H1 (cell line): ENCODE data around the gene ATXN7L3B. TPM values are rescaled to one million over a fixed set of nuclear protein-coding genes. Genes with fewer than 3 reads are reported as not detected.

ENCODE experiments used
- CTCF ChIA-PET: fragments of 300-600 bp; sonication (Branson Sonifier 250); formaldehyde crosslinking; loops from one replicate; lab custom pipeline; 2021; ENCODE audit not compliant: partially characterized antibody; lab: Charles Lee
- POLR2A ChIA-PET: fragments of 300-600 bp; sonication (Branson Sonifier 250); formaldehyde crosslinking; loops from one replicate; lab custom pipeline; 2021; ENCODE audit warnings: inconsistent platforms; ENCODE audit not compliant: partially characterized antibody; lab: Charles Lee
- DNase-seq, 2 experiments: peaks; one replicate each; pipeline versions ENCODE4 v3.0.0 to v3.0.0-alpha.2; 2010 to 2022; ENCODE audit warnings: low spot score in 2 of 2, low read depth in 1 of 2, mixed read lengths in 1 of 2
- FAIRE-seq: peaks from 2 replicates; lab custom pipeline; 2011; peaks lifted over from hg19 to GRCh38; lab: Jason Lieb, UNC
- H2AFZ ChIP-seq: 2 replicates; pipeline ENCODE4 v1.8.1; 2012; ENCODE audit warnings: low read length, inconsistent platforms
- H2AK5ac ChIP-seq: 2 replicates; pipeline ENCODE4 v1.6.1; 2013; ENCODE audit warnings: low read depth, low read length
- H2BK120ac ChIP-seq: replicated peaks from 2 replicates; pipeline ENCODE3; 2013; ENCODE audit warnings: low read depth, low read length, inconsistent platforms
- H2BK12ac ChIP-seq: 2 replicates; pipeline ENCODE4 v1.6.1; 2013; ENCODE audit warnings: low read depth, low read length
- H2BK15ac ChIP-seq: 2 replicates; pipeline ENCODE4 v1.6.1; 2013; ENCODE audit warnings: low read length
- H2BK20ac ChIP-seq: 2 replicates; pipeline ENCODE4 v1.6.1; 2013; ENCODE audit warnings: low read length
- H2BK5ac ChIP-seq: 2 replicates; pipeline ENCODE4 v1.6.1; 2013; ENCODE audit warnings: low read depth, low read length
- H3K14ac ChIP-seq: 2 replicates; pipeline ENCODE4 v1.6.1; 2013; ENCODE audit warnings: inconsistent platforms; ENCODE audit not compliant: insufficient read length
- H3K18ac ChIP-seq: 2 replicates; pipeline ENCODE4 v1.6.1; 2013; ENCODE audit warnings: low read length; ENCODE audit errors: extremely low read depth
- H3K23ac ChIP-seq: 2 replicates; pipeline ENCODE4 v1.6.1; 2013; ENCODE audit warnings: inconsistent platforms; ENCODE audit not compliant: insufficient read length
- H3K23me2 ChIP-seq: 2 replicates; pipeline ENCODE4 v1.6.1; 2013; ENCODE audit warnings: low read depth, low read length
- H3K27ac ChIP-seq: 2 replicates; pipeline ENCODE4 v1.6.1; 2011; ENCODE audit warnings: low read depth, low read length, inconsistent platforms
- H3K27me3 ChIP-seq, 4 experiments: replicated peaks in 1 of 4; 1 replicate in 1 of 4; 2 replicates in 3 of 4; pipeline versions ENCODE4 v1.6.1 to v1.8.1; 2011 to 2013; ENCODE audit warnings: low read length in 3 of 4, mild to moderate bottlenecking in 3 of 4, inconsistent platforms in 2 of 4, mixed read lengths in 2 of 4, moderate library complexity in 1 of 4; ENCODE audit not compliant: control insufficient read depth in 3 of 4, insufficient read depth in 3 of 4; ENCODE audit errors: extremely low read depth in 1 of 4
- H3K36me3 ChIP-seq, 4 experiments: 2 replicates each; pipeline versions ENCODE4 v1.6.1 to v1.8.1; 2011 to 2013; ENCODE audit warnings: mild to moderate bottlenecking in 4 of 4, low read length in 3 of 4, moderate library complexity in 2 of 4, control low read depth in 1 of 4, inconsistent platforms in 1 of 4; ENCODE audit not compliant: insufficient read depth in 4 of 4, control insufficient read depth in 2 of 4
- H3K4ac ChIP-seq: replicated peaks from 2 replicates; pipeline ENCODE3; 2013; ENCODE audit warnings: low read length, low read depth, mixed read lengths, inconsistent platforms; ENCODE audit not compliant: insufficient read length
- H3K4me1 ChIP-seq, 4 experiments: replicated peaks in 1 of 4; 1 replicate in 1 of 4; 2 replicates in 3 of 4; pipeline versions ENCODE4 v1.6.1 to v1.8.1; 2011 to 2013; ENCODE audit warnings: low read length in 3 of 4, inconsistent platforms in 2 of 4, mixed read lengths in 1 of 4; ENCODE audit not compliant: insufficient read depth in 4 of 4, control insufficient read depth in 3 of 4
- H3K4me2 ChIP-seq, 2 experiments: 2 replicates each; pipeline versions ENCODE4 v1.6.1 to v1.8.1; 2011 to 2013; ENCODE audit warnings: low read depth in 2 of 2, low read length in 2 of 2, control low read depth in 1 of 2, inconsistent platforms in 1 of 2, mild to moderate bottlenecking in 1 of 2; ENCODE audit not compliant: insufficient read depth in 1 of 2
- H3K4me3 ChIP-seq, 4 experiments: fragments of 200-600, 300-600 bp in 1 of 4; sonication (generic), shearing (Covaris generic), sonication (Bioruptor Twin) in 1 of 4; 2 replicates each; pipeline versions ENCODE4 v1.5.1 to v1.8.1; 2011 to 2016; ENCODE audit warnings: low read length in 4 of 4, low read depth in 3 of 4, control low read depth in 2 of 4, inconsistent platforms in 2 of 4, mild to moderate bottlenecking in 2 of 4, mixed read lengths in 1 of 4, moderate library complexity in 1 of 4; ENCODE audit not compliant: insufficient read depth in 2 of 4; ENCODE audit errors: extremely low read depth in 1 of 4
- H3K56ac ChIP-seq: replicated peaks from 2 replicates; pipeline ENCODE3; 2013; ENCODE audit warnings: low read depth, mild to moderate bottlenecking, mixed read lengths, low read length, inconsistent platforms; ENCODE audit not compliant: insufficient read length
- H3K79me1 ChIP-seq: 2 replicates; pipeline ENCODE4 v1.6.1; 2013; ENCODE audit warnings: low read depth, low read length, control low read depth
- H3K79me2 ChIP-seq, 2 experiments: 2 replicates each; pipeline versions ENCODE4 v1.6.1 to v1.8.1; 2012 to 2013; ENCODE audit warnings: low read length in 2 of 2, mild to moderate bottlenecking in 2 of 2, inconsistent platforms in 1 of 2; ENCODE audit not compliant: insufficient read depth in 2 of 2, control insufficient read depth in 1 of 2
- H3K9ac ChIP-seq, 4 experiments: replicated peaks in 1 of 4; 1 replicate in 1 of 4; 2 replicates in 3 of 4; pipeline versions ENCODE4 v1.6.1 to v1.8.1; 2011 to 2013; ENCODE audit warnings: low read depth in 3 of 4, low read length in 3 of 4, control low read depth in 2 of 4, mild to moderate bottlenecking in 2 of 4, moderate library complexity in 2 of 4, inconsistent platforms in 1 of 4; ENCODE audit errors: extremely low read depth in 1 of 4
- H3K9me3 ChIP-seq, 2 experiments: 2 replicates each; pipeline versions ENCODE4 v1.6.1 to v1.8.1; 2012 to 2013; ENCODE audit warnings: mild to moderate bottlenecking in 2 of 2, moderate library complexity in 2 of 2, control low read depth in 1 of 2, inconsistent platforms in 1 of 2, low read depth in 1 of 2, low read length in 1 of 2, mixed read lengths in 1 of 2; ENCODE audit not compliant: insufficient read depth in 2 of 2
- H4K20me1 ChIP-seq, 2 experiments: replicated peaks in 1 of 2; 2 replicates each; pipeline versions ENCODE3 to v1.8.1; 2011 to 2013; ENCODE audit warnings: inconsistent platforms in 2 of 2, low read length in 2 of 2, mild to moderate bottlenecking in 1 of 2; ENCODE audit not compliant: insufficient read depth in 2 of 2, control insufficient read depth in 1 of 2
- H4K5ac ChIP-seq: 2 replicates; pipeline ENCODE4 v1.6.1; 2013; ENCODE audit warnings: low read length, low read depth, mixed read lengths, inconsistent platforms; ENCODE audit not compliant: insufficient read length
- H4K8ac ChIP-seq: 2 replicates; pipeline ENCODE4 v1.8.0; 2013; ENCODE audit warnings: mild to moderate bottlenecking, moderate library complexity, low read length, inconsistent platforms; ENCODE audit not compliant: insufficient read depth; ENCODE audit errors: extremely low read depth
- H4K91ac ChIP-seq: replicated peaks from 2 replicates; pipeline ENCODE3; 2013; ENCODE audit warnings: low read length, mixed read lengths, inconsistent platforms; ENCODE audit not compliant: insufficient read length
- BCL11A ChIP-seq, 2 experiments: IDR thresholded peaks; one replicate each; pipeline ENCODE4 v1.6.1; 2011; ENCODE audit warnings: low read depth in 2 of 2, low read length in 2 of 2, mild to moderate bottlenecking in 2 of 2
- EP300 ChIP-seq, 2 experiments: IDR thresholded peaks; 1 replicate in 1 of 2; 2 replicates in 1 of 2; pipeline ENCODE4 v1.6.1; 2011 to 2012; ENCODE audit warnings: low read depth in 2 of 2, low read length in 2 of 2, mild to moderate bottlenecking in 2 of 2, borderline replicate concordance in 1 of 2, inconsistent platforms in 1 of 2, moderate library complexity in 1 of 2
- MAX ChIP-seq: IDR thresholded peaks from 2 replicates; pipeline ENCODE4 v1.6.1; 2012; ENCODE audit warnings: inconsistent platforms
- RAD21 ChIP-seq, 2 experiments: IDR thresholded peaks in 1 of 2; conservative IDR thresholded peaks in 1 of 2; 2 replicates each; pipeline ENCODE4 v1.6.1; 2011; ENCODE audit warnings: low read depth in 2 of 2, low read length in 2 of 2, improper control_type of control experiment in 1 of 2, inconsistent platforms in 1 of 2, mild to moderate bottlenecking in 1 of 2, moderate library complexity in 1 of 2
- RXRA ChIP-seq: IDR thresholded peaks from 2 replicates; pipeline ENCODE4 v1.6.1; 2011; ENCODE audit warnings: low read depth, mild to moderate bottlenecking, low read length, moderate library complexity; ENCODE audit not compliant: insufficient read depth
- SP1 ChIP-seq: IDR thresholded peaks from 2 replicates; pipeline ENCODE4 v1.6.1; 2011; ENCODE audit warnings: low read depth, low read length
- YY1 ChIP-seq: IDR thresholded peaks from 2 replicates; pipeline ENCODE4 v1.6.1; 2011; ENCODE audit warnings: low read depth, mild to moderate bottlenecking, low read length
- WGBS, 2 experiments: shearing (Covaris generic) in 1 of 2; methylation state at CpG; one replicate each; pipeline versions ENCODE4 v1.1.6 to v1.1.7; 2013 to 2015; ENCODE audit warnings: low lambda C conversion rate in 2 of 2, mixed read lengths in 2 of 2, inconsistent platforms in 1 of 2, low coverage in 1 of 2, missing lambda C conversion rate in 1 of 2; ENCODE audit not compliant: insufficient replicate concordance in 2 of 2, insufficient coverage in 1 of 2, insufficient read length in 1 of 2; ENCODE audit errors: extremely low coverage in 1 of 2, missing lambda C conversion rate in 1 of 2; 5-methylcytosine and 5-hydroxymethylcytosine counted together
- polyA plus RNA-seq, 7 experiments: library from polyadenylated mRNA; depleted of rRNA in 3 of 7; stranded (reverse) in 5 of 7; unstranded in 2 of 7; fragments of >200 nt in 5 of 7; fragments of 200-250 nt in 2 of 7; gene quantifications; 1 replicate in 5 of 7; 2 replicates in 1 of 7; 4 replicates in 1 of 7; pipeline versions ENCODE4 v1.2.1 to v1.2.3, GENCODE V29; 2011 to 2013; ENCODE audit warnings: missing spikeins in 2 of 7, mixed read lengths in 2 of 7
- total RNA-seq: library from RNA; stranded (reverse); fragmentation: NEBNext Ultra II Directional; extraction: Animal tissue kit (Norgen Biotek cat#: 25700); gene quantifications from 2 replicates; pipeline ENCODE4 v1.2.1, GENCODE V29; 2021

Gene ATXN7L3B
- total and polyA plus RNA-seq, 2 of the 8 experiments (the other 6 are each of a cell fraction or from before 2014, with no cell fraction given) = 23.7 to 39.9 TPM

- Histone ChIP-seq H3K18ac (no peak overlapping the region), H3K4me1 (peaks cover 6 to 18% (median 14%) of the 10 kb centered on the region in 4 experiments; a peak in 6 of 7 replicates), H4K5ac (no peak overlapping the region), H3K23ac (no peak overlapping the region), H2BK120ac (no peak overlapping the region), H3K4ac (no peak overlapping the region), H3K79me2 (peaks cover 21 to 60% of the 10 kb centered on the region in 2 experiments), H3K27me3 (no peaks in the 10 kb centered on the region), H3K14ac (no peak overlapping the region), H2AK5ac (no peak overlapping the region), H3K27ac (no peak overlapping the region), H2BK15ac (no peak overlapping the region), H3K79me1 (peaks cover 7% of the 10 kb centered on the region), H3K9ac (no peak overlapping the region), H4K20me1 (peaks cover 3 to 12% of the 10 kb centered on the region in 2 experiments), H3K23me2 (peaks cover 5% of the 10 kb centered on the region), H3K36me3 (peaks cover 0 to 8% (median 0%) of the 10 kb centered on the region in 4 experiments; a peak in 1 of 8 replicates), H3K9me3 (no peaks in the 10 kb centered on the region), H2BK5ac (no peak overlapping the region), H2AFZ (no peak overlapping the region), H3K4me3 (peak overlapping the region in 3 of 4 experiments; percentile 4 to 81 (median 11); a peak in 4 of 8 replicates), H3K56ac (no peak overlapping the region), H4K91ac (no peak overlapping the region), H2BK12ac (no peak overlapping the region), H4K8ac (no peak overlapping the region), H3K4me2 (peak overlapping the region; percentile 87 to 98), H2BK20ac (no peak overlapping the region)
- no peak for TF ChIP-seq RXRA
- TF ChIP-seq SP1 = peak; percentile 72; the same call in 1 of the 2 replicates
- peak in 1 of 2 experiments; percentile 23 for TF ChIP-seq BCL11A (IDR thresholded peaks at IDR 0.05; ENCODE audit: low read depth in 2 of 2, low read length in 2 of 2)
- TF ChIP-seq MAX = 0 out of 2 replicates have a peak, but pooled peaks have one; percentile 14
- TF ChIP-seq RAD21 (IDR thresholded peaks at IDR 0.05 in 1 of 2, conservative IDR thresholded peaks at IDR 0.05 in 1 of 2; ENCODE audit: low read depth in 2 of 2, low read length in 2 of 2) = no peak
- peak in 1 of 2 experiments; percentile 38; a peak in 1 of 3 replicates for TF ChIP-seq EP300 (IDR thresholded peaks at IDR 0.05; ENCODE audit: borderline replicate concordance in 1 of 2, low read depth in 2 of 2, low read length in 2 of 2)
- peak; percentile 16; the same call in 1 of the 2 replicates for TF ChIP-seq YY1
- ChIA-PET POLR2A (no interaction called here), CTCF (interaction anchor here (1.3 to 1.6 kb wide), 2 partner anchors 11 to 125 kb away, joined by 3 to 4 read pairs; no protein-coding TSS in a partner anchor)
- WGBS, 2 experiments = 22% methylated on average over 3 of the region's 3 CpGs; no CpG with 5 or more reads in 1 of the 2 experiments
- no peak for FAIRE-seq
- no peak for DNase-seq
Measured at GRCh38 chr12:74541074-74541473, 3.4 kb downstream of the ATXN7L3B start.
